Medulla oblongata (tissue), 1 donor: Measurements from ENCODE around the gene COPA.
A peak's percentile ranks its signal among the peaks of the same experiment; 100 is the strongest.

ENCODE experiments used
- DNase-seq: peaks from one replicate; pipeline ENCODE4 v3.0.0-alpha.2; 2015; ENCODE audit errors: extremely low spot score

Gene COPA

GRCh38 chr1:160267284-160267991 is 75.6 kb downstream of the COPA start:
- DNase-seq: no peak

- DNase-seq: no peak
These were observed 78.2 kb downstream of the COPA start for GRCh38 chr1:160264795-160265307.

- peak; percentile 99 for DNase-seq
These were observed 80.9 kb downstream of the COPA start, which contains the start of gene DCAF8 for GRCh38 chr1:160261893-160262794. Gene DCAF8 (minus strand): TSS chr1:160262549. CDS start chr1:160244008, 18,541 bp downstream.

GRCh38 chr1:160261556-160261892 is 81.5 kb downstream of the COPA start:
- DNase-seq: peak; percentile 76

GRCh38 chr1:160260406-160261382 is 82.4 kb downstream of the COPA start:
- peak; percentile 58 for DNase-seq

GRCh38 chr1:160258177-160258798 is 84.8 kb downstream of the COPA start:
- DNase-seq: no peak

GRCh38 chr1:160257411-160258015 is 85.5 kb downstream of the COPA start:
- DNase-seq: peak; percentile 70

GRCh38 chr1:160256396-160257046 is 86.5 kb downstream of the COPA start:
- DNase-seq: no peak

GRCh38 chr1:160255781-160256300 is 87.2 kb downstream of the COPA start:
- no peak for DNase-seq

GRCh38 chr1:160251687-160252526 is 91.1 kb downstream of the COPA start:
- DNase-seq: peak; percentile 95

- DNase-seq: peak; percentile 30
These were observed 92.0 kb downstream of the COPA start for GRCh38 chr1:160251011-160251410.

GRCh38 chr1:160247053-160247452 is 96.0 kb downstream of the COPA start:
- no peak for DNase-seq

- no peak for DNase-seq
These were observed 97.6 kb downstream of the COPA start for GRCh38 chr1:160245434-160245833.

- DNase-seq: no peak
These were observed 98.8 kb downstream of the COPA start for GRCh38 chr1:160244209-160244608.

GRCh38 chr1:160243767-160244166 is 99.3 kb downstream of the COPA start:
- no peak for DNase-seq

GRCh38 chr1:160239582-160240299 is 103.3 kb downstream of the COPA start:
- DNase-seq: no peak
